Memory B cell (primary cell): ENCODE results near the gene CPZ.

Experiments
- ATAC-seq: fragments of 150-1000 bp; cut with Tn5 transposase; 2 replicates; pipeline ENCODE4 v1.10.0; 2021; ENCODE audit warnings: low read depth, mild to moderate bottlenecking, moderate library complexity
- DNase-seq, 2 donors: peaks; one replicate each; pipeline ENCODE4 v3.0.0; 2022; ENCODE audit warnings: low spot score in 2 of 2
- H3K27ac Mint-ChIP-seq: one replicate; pipeline ENCODE4 v1.8.0; 2022; ENCODE audit warnings: mild to moderate bottlenecking, moderate library complexity, mixed read lengths
- H3K27me3 Mint-ChIP-seq: one replicate; pipeline ENCODE4 v1.8.0; 2022; ENCODE audit warnings: mixed read lengths
- H3K36me3 Mint-ChIP-seq: one replicate; pipeline ENCODE4 v1.8.0; 2022; ENCODE audit warnings: mild to moderate bottlenecking, mixed read lengths
- H3K4me1 Mint-ChIP-seq: one replicate; pipeline ENCODE4 v1.8.0; 2022; ENCODE audit warnings: mixed read lengths
- H3K4me3 Mint-ChIP-seq: one replicate; pipeline ENCODE4 v1.8.0; 2022; ENCODE audit warnings: mild to moderate bottlenecking, moderate library complexity, mixed read lengths
- H3K9me3 Mint-ChIP-seq: one replicate; pipeline ENCODE4 v1.8.0; 2022; ENCODE audit warnings: mixed read lengths

CPZ gene

GRCh38 chr4:8656711-8657380 lies 64.3 kb downstream of the CPZ start:
- peaks cover 2% of the 10 kb centered on the region for H3K9me3 Mint-ChIP-seq
- no peaks in the 10 kb centered on the region for H3K4me1 Mint-ChIP-seq

GRCh38 chr4:8657381-8658088 lies 65.0 kb downstream of the CPZ start:
- no peaks in the 10 kb centered on the region for H3K36me3 Mint-ChIP-seq
- H3K4me1 Mint-ChIP-seq = no peaks in the 10 kb centered on the region
- DNase-seq (no peak), ATAC-seq (no peak)
- peaks cover 8% of the 10 kb centered on the region for H3K27me3 Mint-ChIP-seq
- H3K27ac Mint-ChIP-seq = no peak overlapping the region
- H3K9me3 Mint-ChIP-seq = peaks cover 2% of the 10 kb centered on the region
- no peak overlapping the region for H3K4me3 Mint-ChIP-seq

More at GRCh38 chr4:8656711-8657380, 64.3 kb downstream of the CPZ start:
- Mint-ChIP-seq H3K4me3 (no peak overlapping the region), H3K27ac (no peak overlapping the region), H3K36me3 (no peaks in the 10 kb centered on the region), H3K27me3 (peaks cover 6% of the 10 kb centered on the region)
- ATAC-seq (no peak), DNase-seq (no peak)

- Mint-ChIP-seq H3K27me3 (peaks cover 9% of the 10 kb centered on the region), H3K4me3 (no peak overlapping the region), H3K9me3 (no peaks in the 10 kb centered on the region), H3K4me1 (no peaks in the 10 kb centered on the region), H3K36me3 (no peaks in the 10 kb centered on the region), H3K27ac (no peak overlapping the region)
- ATAC-seq (no peak), DNase-seq (no peak)
Measured at GRCh38 chr4:8662776-8663175, 70.2 kb downstream of the CPZ start.

- no peaks in the 10 kb centered on the region for H3K4me1 Mint-ChIP-seq
- H3K4me3 Mint-ChIP-seq = no peak overlapping the region
- DNase-seq (no peak), ATAC-seq (no peak)
- no peaks in the 10 kb centered on the region for H3K36me3 Mint-ChIP-seq
- H3K27me3 Mint-ChIP-seq = peaks cover 9% of the 10 kb centered on the region
- H3K9me3 Mint-ChIP-seq = peaks cover 3% of the 10 kb centered on the region
- no peak overlapping the region for H3K27ac Mint-ChIP-seq
Measured at GRCh38 chr4:8664031-8664805, 71.7 kb downstream of the CPZ start.

- no peaks in the 10 kb centered on the region for H3K4me1 Mint-ChIP-seq
- H3K9me3 Mint-ChIP-seq = peaks cover 3% of the 10 kb centered on the region
- no peak overlapping the region for H3K27ac Mint-ChIP-seq
- H3K27me3 Mint-ChIP-seq = peaks cover 9% of the 10 kb centered on the region
- H3K36me3 Mint-ChIP-seq = no peaks in the 10 kb centered on the region
- H3K4me3 Mint-ChIP-seq = no peak overlapping the region
- ATAC-seq (no peak), DNase-seq (no peak)
Measured at GRCh38 chr4:8664976-8665375, 72.4 kb downstream of the CPZ start.

- Mint-ChIP-seq H3K4me3 (no peak overlapping the region), H3K9me3 (peaks cover 3% of the 10 kb centered on the region), H3K27ac (no peak overlapping the region), H3K4me1 (no peaks in the 10 kb centered on the region), H3K36me3 (no peaks in the 10 kb centered on the region), H3K27me3 (peaks cover 7% of the 10 kb centered on the region)
- DNase-seq (no peak), ATAC-seq (no peak)
Measured at GRCh38 chr4:8665406-8666360, 73.1 kb downstream of the CPZ start.

GRCh38 chr4:8666581-8666980 lies 74.0 kb downstream of the CPZ start:
- Mint-ChIP-seq H3K4me1 (no peaks in the 10 kb centered on the region), H3K9me3 (peaks cover 3% of the 10 kb centered on the region), H3K27me3 (peaks cover 8% of the 10 kb centered on the region), H3K4me3 (no peak overlapping the region), H3K36me3 (no peaks in the 10 kb centered on the region), H3K27ac (no peak overlapping the region)
- no peak for ATAC-seq
- DNase-seq = no peak
